HG02840 (cell line): Measurements from ENCODE around the gene JAM3.

Source experiments
- ATAC-seq: cut with Tn5 transposase; IDR thresholded peaks from one replicate; pipeline ENCODE4 v1.9.1; 2021; ENCODE audit warnings: mild to moderate bottlenecking, moderate library complexity, moderate number of reproducible peaks; ENCODE audit not compliant: unreplicated experiment, low FRiP score

JAM3 gene

DNA sequence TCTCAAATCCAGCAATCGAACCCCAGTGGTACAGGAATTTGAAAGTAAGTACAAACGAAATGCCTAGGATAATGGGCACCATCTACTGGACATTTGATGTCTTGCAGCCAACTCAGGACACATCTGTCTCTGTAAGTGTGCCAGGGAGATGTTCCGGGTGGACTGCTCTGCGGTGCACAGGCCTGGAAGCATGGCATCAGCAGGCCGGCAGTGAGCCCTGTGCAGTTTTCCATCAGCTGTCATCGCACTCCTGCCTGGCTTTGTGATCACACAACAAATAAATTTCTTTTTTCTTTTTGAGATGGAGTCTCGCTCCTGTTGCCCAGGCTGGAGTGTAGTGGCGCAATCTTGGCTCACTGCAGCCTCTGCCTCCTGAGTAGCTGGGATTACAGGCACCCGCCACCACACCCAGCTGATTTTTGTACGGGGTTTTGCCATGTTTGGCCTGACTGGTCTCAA is 71.0 kb downstream of the JAM3 start:
- ATAC-seq = no peak

DNA sequence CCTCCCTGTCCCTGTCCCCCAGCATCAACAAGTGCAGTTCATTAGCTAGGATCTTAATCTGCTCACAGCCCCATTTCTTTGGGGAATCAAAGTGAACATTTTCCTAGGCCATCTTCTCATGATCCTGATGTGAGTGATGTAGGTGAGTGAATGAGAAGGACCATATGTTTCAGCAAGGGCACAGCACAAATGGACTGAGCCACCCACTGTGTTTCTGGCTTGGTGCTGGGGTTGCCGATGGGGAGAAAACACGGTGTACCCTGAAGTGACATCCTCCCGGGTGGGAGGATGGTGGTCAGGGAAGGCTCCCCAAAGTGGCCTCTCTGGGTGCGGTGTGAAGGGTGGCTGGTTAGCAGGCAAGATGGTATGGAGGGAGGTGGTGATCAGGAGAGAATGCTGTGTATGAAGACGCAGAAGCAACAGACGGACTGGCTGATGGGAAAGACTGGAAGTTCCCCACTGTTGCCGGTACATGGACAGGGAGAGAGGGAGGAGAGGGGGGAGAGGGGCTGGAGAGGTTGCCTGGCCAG is 72.2 kb downstream of the JAM3 start:
- ATAC-seq = no peak

DNA sequence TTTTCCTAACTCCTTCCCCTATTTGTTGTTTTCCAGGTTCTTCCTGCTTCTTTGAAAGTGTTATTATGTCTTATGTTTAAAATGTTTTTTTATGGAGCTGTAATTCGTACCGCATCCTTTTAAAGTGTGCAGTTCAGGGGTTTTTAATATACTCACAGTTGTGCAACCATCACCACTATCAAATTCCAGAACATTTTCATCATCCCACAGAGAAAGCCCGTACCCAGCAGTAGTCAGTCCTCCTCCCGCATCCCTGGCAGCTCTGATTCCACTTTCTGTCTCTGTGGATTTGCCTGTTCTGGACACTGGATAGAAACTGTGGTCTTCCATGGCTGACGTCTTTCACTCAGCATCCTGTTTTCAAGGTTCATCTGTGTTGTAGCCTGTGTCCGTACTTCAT is 73.7 kb downstream of the JAM3 start:
- no peak for ATAC-seq

GRCh38 chr11:134143801-134144200 is 74.9 kb downstream of the JAM3 start:
- no peak for ATAC-seq

GRCh38 chr11:134144744-134145143 is 75.9 kb downstream of the JAM3 start:
- ATAC-seq = no peak

DNA sequence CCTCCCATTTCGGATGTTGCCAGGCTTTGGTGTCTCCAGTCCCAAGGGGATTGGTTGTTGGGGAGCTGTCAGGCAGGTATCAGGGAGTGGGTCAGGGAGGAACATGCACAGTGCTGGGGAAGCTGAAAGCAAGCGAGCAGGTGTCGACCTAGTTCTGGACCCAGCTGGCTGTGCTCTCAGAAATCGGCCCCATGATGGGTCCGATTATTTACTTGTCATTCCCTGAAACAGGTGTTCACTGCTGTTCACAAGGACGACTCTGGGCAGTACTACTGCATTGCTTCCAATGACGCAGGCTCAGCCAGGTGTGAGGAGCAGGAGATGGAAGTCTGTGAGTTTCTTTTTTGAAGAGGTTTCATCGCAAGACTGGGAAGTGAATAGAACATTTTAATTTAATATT is 76.8 kb downstream of the JAM3 start:
- ATAC-seq = no peak

DNA sequence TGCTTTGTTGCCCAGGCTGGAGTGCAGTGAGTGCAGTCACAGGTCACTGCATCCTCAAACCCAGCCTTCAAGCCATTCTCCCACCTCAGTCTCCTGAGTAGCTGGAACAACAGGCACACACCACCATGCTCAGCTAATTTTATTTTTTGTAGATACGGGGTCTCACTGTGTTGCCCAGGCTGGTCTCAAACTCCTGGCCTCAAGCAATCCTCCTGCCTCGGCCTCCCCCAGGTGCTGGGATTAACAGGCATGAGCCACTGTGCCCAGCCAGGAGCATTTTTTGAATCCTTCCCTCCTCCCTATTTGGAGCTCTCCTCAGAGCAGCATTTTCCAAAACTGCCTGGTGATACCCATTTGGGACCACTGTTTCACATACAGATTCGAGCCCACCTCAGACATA is 77.7 kb downstream of the JAM3 start:
- ATAC-seq = no peak

DNA sequence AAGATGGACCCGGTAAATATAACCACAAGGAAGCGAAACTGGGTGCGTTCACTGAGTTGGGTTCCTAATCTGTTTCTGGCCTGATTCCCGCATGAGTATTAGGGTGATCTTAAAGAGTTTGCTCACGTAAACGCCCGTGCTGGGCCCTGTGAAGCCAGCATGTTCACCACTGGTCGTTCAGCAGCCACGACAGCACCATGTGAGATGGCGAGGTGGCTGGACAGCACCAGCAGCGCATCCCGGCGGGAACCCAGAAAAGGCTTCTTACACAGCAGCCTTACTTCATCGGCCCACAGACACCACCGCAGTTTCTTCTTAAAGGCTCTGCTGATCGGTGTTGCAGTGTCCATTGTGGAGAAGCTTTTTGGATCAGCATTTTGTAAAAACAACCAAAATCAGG is 80.5 kb downstream of the JAM3 start:
- no peak for ATAC-seq

GRCh38 chr11:134150195-134150903 is 81.5 kb downstream of the JAM3 start:
- ATAC-seq = no peak

- no peak for ATAC-seq
Measured at GRCh38 chr11:134151083-134151747, 82.3 kb downstream of the JAM3 start.

GRCh38 chr11:134152696-134153095 is 83.8 kb downstream of the JAM3 start:
- no peak for ATAC-seq

- ATAC-seq = no peak
Measured at GRCh38 chr11:134153147-134153905, 84.5 kb downstream of the JAM3 start.

GRCh38 chr11:134154441-134154840 is 85.6 kb downstream of the JAM3 start:
- no peak for ATAC-seq

DNA sequence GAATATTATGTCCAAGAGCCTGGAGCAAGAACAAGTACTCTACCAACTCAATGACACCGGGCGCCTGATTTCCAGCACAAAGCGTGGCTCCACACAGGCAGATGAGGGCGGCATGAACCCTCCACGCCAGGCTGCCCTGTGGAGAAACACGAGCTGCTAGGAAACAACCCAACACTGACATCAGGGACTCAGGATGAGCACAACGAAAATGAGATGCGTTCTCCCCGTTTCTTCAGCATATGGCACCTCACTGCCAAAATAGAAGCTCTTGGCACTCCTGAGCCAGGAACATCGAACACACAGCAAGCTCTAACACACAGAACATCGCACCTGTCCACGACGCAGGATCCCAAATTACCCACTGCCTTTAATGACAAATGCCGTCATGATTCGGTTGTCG is 86.6 kb downstream of the JAM3 start:
- ATAC-seq = no peak

- ATAC-seq = no peak
Measured at GRCh38 chr11:134155946-134156865, 87.3 kb downstream of the JAM3 start.

DNA sequence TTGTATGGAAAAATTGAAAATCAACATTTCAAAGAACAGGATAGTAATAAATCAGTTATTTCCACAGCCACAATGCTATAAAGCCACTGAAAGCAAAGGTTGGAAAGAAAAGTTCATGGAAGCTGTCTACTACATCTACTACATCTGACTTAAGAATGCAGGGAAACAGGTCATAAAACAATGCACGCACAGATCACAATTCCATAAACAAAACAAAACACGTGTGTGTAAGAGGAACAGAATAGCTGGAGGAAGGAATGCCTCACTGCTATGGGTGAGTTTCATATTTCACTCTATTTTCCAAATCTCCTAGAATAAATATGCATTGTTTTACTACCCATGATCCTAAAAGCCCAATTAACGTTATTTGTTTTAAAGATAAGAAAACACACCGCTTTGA is 88.6 kb downstream of the JAM3 start:
- ATAC-seq = no peak

GRCh38 chr11:134158023-134158422 is 89.2 kb downstream of the JAM3 start:
- ATAC-seq = no peak

DNA sequence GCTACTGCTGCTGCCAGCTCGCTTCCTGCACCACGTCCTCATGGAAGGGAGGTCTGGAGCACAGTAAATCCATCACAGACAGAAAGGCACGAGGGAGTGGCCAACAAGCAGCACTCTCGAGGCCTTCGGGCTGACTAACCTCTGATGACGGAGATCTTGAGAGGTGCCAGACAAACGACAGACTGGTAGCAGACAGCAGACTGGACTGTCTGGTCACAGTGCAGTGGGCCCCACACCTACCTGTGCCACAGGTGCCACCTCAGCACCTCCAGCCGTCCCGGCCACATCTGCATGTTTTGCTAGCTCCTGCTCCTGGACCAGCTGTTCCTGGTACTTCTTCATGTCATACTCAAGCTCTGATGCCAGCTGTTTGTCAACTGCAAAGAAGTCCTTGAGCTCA is 90.8 kb downstream of the JAM3 start:
- ATAC-seq = no peak

DNA sequence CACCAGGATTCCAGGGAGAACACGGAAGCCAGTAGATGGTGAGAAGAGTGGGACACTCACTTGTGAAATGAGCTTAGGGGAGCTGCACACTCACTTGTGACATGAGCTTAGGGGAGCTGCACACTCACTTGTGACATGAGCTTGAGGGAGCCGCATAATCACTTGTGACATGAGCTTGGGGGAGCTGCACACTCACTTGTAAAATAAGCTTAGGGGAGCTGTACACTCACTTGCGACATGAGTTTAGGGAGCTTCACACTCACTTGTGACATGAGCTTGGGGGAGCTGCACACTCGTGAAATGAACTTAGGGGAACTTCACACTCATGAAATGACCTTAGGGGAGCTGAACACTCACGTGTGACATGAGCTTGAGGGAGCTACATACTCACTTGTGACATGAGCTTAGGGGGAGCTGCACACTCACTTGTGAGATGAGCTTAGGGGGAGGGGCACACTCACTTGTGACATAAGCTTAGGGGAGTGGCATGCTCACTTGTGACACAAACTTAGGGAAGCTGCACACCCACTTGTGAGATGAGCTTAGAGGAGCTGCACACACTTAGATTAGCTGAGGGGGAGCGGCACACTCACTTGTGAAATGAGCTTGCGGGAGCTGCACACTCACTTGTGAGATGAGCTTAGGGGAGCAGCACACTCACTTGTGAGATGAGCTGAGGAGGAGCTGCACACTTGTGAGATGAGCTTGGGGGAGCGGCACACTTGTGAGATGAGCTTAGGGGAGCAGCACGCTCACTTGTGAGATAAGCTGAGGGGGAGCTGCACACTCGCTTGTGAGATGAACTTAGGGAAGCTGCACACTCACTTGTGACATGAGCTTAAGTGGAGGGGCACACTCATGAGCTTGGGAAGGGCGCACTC is 95.9 kb downstream of the JAM3 start:
- ATAC-seq = no peak
